DOHH2 (cell line): ENCODE measurements around the gene TFF1.

Experiments used
- EZH2phosphoT487 ChIP-seq: fragments of 200-600 bp; sonication (generic); IDR thresholded peaks from 2 replicates; pipeline ENCODE4 v1.6.1; 2017; ENCODE audit warnings: borderline replicate concordance, mild to moderate bottlenecking, antibody characterized with exemption, low read length, moderate library complexity, mixed read lengths
- TF ChIP-seq, protein P1 (sequence below): fragments of 200-600 bp; sonication (generic); IDR thresholded peaks from one replicate; pipeline ENCODE4 v1.5.1; 2014; ENCODE audit warnings: antibody characterized with exemption, mild to moderate bottlenecking, low read depth, low read length; ENCODE audit not compliant: poor library complexity, severe bottlenecking

- TF ChIP-seq, protein P1, sequence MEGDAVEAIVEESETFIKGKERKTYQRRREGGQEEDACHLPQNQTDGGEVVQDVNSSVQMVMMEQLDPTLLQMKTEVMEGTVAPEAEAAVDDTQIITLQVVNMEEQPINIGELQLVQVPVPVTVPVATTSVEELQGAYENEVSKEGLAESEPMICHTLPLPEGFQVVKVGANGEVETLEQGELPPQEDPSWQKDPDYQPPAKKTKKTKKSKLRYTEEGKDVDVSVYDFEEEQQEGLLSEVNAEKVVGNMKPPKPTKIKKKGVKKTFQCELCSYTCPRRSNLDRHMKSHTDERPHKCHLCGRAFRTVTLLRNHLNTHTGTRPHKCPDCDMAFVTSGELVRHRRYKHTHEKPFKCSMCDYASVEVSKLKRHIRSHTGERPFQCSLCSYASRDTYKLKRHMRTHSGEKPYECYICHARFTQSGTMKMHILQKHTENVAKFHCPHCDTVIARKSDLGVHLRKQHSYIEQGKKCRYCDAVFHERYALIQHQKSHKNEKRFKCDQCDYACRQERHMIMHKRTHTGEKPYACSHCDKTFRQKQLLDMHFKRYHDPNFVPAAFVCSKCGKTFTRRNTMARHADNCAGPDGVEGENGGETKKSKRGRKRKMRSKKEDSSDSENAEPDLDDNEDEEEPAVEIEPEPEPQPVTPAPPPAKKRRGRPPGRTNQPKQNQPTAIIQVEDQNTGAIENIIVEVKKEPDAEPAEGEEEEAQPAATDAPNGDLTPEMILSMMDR: no peak
- no peak for TF ChIP-seq EZH2phosphoT487
Observed at GRCh38 chr21:42407476-42407875, 41.1 kb upstream of the TFF1 start.
